NT2/D1 (cell line): Measurements from ENCODE around the gene RHBDD1.

Experiments used
- SUZ12 ChIP-seq: IDR thresholded peaks from 2 replicates; pipeline ENCODE4 v1.6.1; 2011; ENCODE audit not compliant: insufficient read length, insufficient read depth; ENCODE audit errors: extremely low read depth
- ZNF274 ChIP-seq: IDR thresholded peaks from 2 replicates; pipeline ENCODE4 v1.6.1; 2011; ENCODE audit warnings: mild to moderate bottlenecking, low read depth, low read length

- no peak for TF ChIP-seq ZNF274
- no peak for TF ChIP-seq SUZ12
These were observed 44.3 kb upstream of the RHBDD1 start for GRCh38 chr2:226791487-226792081.
